HG03460 (cell line): ENCODE measurements around the gene NCKAP5.

Experiments used
- ATAC-seq: cut with Tn5 transposase; IDR thresholded peaks from one replicate; pipeline ENCODE4 v1.9.1; 2021; ENCODE audit not compliant: unreplicated experiment

The NCKAP5 gene

DNA sequence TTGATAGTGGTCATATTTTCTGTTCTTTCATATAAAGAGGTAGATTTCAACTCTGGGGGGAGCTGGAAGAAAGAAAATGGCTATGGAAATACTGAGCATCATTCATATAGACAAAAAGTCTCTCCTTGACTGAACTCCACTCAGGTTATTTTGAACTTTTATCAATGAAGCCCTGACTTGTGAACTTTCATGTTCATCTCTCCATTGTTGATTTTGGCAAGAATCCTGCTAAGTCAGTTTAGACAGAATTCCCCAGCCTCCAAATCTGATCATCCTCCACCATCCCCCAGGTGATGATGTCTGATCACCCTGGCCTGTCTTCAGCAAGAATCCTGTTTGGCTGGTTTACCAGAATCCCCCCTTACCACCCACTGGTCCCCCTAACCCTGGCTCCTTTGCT is 395.0 kb downstream of the NCKAP5 start:
- no peak for ATAC-seq

DNA sequence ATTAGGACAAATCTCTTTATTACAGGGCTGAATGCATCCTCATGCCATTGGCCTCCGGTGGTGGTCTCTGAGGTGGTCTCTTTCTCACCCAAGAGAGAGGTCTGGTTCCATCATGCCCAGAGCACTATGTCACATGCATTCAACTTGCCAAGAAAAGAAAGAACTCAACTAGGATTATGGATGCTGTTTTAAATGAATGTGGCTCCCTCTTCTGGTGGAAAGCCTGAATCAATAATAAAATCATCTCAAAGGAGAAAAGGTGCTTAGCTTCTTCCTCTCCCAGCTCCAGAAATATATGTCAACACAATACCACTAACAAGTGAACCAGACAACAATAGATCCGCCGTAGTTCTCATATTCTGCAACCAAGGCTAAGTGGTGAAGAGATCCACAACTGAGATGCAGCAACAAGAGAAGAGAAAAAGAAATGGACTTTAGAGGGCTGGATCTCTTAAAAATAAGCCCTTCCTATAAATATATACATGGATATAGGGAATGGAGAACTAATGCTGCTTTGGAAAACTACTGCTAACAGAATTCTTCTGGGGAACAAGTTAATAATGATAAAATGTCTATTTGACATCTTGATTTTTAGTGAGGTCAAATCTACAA is 396.8 kb downstream of the NCKAP5 start:
- no peak for ATAC-seq

DNA sequence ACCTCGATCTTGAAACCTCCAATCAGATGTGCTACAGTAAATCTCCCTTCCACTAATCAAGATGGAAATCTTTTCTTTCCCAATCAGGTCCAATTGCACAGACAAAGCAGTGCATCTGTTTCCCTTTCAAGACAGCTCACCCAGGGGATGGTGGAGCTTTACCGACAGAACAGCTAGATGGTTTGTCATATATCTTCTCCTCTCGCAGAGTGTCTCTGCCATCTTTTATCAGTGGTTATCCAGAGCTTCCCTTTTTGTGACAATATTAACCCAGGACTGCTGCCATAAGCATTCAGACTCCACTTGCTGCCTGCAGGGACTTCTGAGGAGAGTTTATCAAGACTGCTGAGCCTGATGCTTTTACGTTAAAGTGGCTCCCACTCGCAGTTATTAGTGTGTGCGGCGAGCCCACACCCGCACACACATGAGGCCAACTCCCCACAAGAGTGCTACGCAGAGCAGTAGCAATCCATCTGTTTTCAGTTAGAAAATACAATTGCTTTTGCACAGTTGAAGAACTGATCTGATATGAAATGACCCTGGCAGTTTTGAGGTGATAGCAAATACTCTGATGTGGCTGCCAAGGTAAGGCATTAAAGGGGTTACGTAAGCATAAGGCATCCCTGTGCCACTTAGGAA is 398.9 kb downstream of the NCKAP5 start:
- no peak for ATAC-seq

DNA sequence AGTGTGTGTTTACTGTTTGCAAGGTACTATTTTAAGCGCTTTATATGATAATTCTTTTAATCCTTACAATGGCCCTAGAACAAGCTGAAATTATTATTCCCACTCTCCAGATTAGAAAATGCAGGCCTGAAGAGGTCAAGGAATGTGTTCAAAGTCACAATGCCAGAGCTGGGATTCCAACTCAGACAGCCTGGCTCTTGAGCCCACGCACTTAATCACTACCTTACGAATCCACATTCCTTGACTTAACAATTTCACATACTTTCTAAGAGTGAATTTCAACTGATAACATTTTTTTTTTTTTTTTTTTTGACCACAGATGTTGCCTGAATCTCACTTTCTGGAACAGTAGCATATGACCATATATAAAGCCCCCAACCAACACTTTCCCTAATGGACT is 400.3 kb downstream of the NCKAP5 start:
- no peak for ATAC-seq

DNA sequence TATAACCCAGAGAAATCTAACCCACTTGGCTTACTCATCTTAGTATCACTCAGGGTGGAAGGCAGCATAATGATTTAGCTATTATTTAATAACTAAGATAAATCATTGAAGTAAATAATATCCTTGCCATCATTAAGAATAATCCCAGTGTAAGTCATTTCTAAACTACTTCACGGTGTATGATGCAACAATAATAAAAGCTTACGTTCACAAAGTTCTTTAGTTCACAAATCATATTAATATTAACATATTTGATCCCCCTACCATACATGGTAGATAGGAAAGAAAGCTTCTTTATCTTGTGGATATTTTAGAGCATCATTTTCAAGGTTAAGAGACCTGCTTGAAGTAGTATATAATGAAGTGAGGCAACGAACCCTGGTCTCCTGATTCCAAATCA is 401.0 kb downstream of the NCKAP5 start:
- no peak for ATAC-seq

DNA sequence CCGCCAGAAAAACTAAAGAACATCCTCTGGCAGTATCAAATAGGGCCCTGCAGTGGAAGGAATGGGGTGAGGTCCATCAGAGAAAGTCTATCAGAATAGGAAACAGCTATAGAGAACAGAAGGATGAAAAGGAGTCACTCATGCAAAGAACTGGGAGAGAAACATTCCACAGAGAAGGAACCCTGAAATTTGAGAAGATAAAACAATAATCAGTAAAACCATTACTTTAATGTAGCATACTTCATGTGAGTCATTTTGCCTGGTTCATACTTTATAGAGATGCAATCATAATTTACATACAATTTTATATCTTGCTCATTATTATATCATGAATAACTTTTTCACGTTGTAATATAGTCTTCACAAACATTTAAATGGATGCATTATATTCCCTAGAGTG is 402.2 kb downstream of the NCKAP5 start:
- ATAC-seq = no peak

DNA sequence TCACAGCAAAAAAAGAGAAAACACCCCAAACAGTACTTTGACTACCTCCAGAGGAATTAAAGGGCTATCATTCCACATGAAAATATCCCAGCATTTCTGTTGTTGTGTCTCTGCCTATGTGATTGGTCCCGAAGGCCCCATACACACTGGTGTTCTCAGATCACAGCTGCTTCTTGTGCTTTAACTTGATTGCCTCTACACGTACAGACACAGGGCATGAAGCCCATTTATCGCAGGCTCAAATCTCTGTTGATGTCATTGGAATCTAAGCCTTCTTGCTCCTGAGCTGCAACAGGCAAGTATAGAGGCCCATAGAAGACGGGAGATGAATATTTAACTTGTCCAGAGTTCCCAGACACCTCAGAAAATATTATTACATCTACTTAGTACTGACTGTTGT is 405.2 kb downstream of the NCKAP5 start:
- no peak for ATAC-seq

DNA sequence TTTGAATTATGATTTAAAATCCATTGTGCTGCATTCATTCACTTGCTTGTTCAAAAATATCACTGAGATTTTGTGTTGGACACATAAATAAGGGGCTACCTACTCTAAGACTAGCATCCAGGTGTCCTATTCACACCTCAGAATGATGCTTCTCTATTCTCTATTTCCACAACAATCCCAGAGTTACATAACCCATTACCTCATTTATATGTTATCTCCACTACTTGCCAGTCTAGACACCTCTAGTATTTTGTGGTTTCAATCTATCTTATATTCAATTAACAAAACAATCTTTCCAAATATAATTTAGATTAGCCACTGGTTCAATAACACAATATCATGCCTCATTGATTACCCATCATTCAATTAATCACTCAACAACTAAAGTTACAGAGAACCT is 409.8 kb downstream of the NCKAP5 start:
- ATAC-seq = no peak

DNA sequence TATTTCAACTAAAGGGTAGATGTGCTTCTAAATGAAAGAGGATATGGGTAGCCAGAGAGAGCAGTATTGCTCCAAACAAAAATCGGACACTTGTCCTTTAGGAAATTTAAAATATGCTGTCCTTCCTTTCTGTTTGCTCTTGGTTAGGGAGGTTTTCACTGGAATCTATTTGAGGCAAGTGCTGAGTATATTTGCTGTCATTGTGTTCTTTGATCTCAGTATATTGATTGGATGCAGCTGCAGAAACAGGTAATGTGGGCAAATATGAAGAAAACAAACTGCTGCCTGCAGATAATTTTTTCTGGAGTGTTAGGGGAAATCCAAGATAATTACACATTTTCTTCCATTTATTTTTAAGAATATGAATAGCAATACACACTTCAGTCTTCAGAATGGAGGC is 410.2 kb downstream of the NCKAP5 start:
- no peak for ATAC-seq

DNA sequence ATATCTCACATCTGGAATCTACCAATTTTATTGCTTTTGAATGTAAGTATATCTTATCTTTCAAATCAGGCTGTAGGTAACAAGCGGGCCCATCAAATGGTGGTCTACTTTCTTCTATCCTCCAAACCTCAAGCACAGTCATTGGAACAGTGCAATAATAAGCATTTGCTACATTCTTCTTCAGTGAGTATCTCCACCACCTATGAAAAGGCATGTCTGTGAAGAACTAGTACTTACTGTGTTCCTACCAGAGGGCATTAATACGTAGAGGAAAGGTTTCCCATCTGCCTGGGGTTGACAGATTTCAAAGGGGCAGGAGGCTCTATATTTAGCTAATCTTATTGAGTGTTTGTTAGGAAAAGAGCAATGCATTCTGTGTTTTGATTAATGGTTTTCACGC is 411.1 kb downstream of the NCKAP5 start:
- no peak for ATAC-seq

DNA sequence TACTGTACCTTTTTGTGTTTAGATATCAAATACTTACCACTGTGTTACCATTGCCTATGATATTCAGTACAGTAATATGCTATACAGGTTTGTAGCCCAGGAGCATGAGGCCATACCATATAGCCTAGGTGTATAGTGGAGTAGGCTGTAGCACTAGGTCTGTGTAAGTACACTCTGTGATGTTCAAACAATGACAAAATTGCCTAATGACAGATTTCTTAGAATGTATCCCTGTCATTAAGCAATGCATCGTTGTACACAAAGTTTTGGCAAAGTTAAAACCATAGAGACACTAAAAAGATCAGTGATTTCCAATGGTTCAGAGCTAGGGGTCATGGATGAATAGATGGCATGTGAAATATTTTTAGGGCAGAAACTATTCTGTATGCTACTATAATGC is 415.5 kb downstream of the NCKAP5 start:
- ATAC-seq = no peak

DNA sequence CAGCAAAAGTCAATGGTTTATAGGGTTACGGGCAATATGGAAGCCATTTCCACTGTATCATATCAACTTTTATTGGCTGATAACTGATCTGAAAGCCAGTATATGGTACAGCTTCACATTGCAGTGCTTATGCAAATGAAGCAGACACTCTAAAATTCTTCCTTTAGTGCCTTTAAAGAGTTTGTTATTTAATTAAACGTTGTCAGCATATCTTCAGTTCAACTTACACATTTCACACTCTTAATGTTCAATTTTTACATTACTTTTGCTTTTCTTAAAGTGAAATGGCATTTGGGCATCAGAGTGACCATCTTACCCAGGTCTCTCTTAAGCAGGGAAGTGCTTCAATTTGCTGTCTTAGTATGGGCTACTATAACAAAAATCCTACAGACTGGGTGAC is 420.1 kb downstream of the NCKAP5 start:
- no peak for ATAC-seq

DNA sequence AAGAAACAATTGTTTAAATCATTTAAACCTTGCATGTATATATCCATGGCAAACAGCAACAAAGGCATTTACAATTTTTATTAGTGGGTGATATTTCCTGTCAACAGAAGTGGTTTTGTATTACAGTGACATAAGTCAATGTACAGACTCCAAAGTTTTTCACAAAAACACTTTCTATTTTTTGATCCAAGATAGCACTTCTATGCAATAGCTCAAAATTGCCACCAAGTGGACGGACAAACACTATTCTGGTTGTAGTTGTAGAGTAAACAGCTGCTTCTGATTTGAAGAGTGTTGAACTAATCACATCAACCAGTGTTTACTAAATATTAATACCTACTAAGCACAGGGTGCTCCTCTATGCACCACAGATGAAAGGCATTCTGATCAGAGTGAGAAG is 421.4 kb downstream of the NCKAP5 start:
- no peak for ATAC-seq

DNA sequence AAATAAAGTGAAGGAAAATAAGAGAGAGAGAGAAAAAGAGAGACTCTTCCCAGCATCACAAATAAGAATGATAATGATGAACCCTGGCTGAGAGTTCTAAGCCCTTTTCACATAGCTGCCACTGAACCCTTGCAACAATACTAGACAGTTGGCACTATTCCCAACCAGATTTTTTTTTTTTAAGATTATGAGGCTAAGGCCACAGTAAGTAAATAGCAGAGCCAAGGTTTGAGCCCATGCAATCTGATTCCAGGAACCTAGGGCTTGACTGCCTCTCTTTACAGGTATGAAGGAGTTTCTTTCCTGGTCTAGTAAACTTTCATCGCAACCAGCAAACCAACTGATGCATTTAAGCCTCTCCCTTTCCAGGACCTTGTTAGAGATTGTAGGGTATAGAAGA is 424.6 kb downstream of the NCKAP5 start:
- ATAC-seq = no peak

DNA sequence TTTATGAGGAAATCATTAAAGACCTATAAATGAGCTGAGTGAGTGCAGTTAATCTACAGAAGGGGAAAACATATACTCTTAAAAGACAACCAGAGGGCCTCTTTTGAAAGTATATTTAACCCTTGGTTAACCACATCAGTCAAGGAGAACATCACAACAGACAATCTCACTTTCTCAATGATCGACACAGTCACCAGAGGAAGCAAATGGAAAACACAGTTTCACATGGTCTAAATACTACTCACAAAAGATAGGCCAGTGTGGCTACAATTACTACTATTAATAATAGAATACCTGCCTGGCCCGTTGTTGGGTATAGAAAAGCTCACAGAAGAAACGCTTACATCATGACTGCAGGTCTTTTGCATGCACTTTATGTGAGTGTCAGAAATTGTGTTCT is 426.2 kb downstream of the NCKAP5 start:
- no peak for ATAC-seq

DNA sequence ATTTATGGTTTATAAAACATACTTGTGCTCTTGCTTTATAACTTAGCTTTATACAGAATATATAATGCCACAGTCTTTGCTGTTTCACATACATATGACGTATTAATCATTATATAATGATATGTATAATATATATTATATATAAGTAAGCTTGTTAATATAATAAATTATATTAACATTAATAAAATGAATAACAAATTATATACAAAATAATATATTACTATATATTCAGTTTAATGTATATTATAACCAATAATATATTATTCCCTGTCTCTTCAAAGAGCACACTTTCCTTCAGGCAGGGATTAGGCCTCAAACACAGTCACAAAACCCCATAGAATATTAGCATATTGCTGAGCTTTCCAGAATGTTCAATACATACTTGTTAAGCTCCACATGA is 427.6 kb downstream of the NCKAP5 start:
- no peak for ATAC-seq

DNA sequence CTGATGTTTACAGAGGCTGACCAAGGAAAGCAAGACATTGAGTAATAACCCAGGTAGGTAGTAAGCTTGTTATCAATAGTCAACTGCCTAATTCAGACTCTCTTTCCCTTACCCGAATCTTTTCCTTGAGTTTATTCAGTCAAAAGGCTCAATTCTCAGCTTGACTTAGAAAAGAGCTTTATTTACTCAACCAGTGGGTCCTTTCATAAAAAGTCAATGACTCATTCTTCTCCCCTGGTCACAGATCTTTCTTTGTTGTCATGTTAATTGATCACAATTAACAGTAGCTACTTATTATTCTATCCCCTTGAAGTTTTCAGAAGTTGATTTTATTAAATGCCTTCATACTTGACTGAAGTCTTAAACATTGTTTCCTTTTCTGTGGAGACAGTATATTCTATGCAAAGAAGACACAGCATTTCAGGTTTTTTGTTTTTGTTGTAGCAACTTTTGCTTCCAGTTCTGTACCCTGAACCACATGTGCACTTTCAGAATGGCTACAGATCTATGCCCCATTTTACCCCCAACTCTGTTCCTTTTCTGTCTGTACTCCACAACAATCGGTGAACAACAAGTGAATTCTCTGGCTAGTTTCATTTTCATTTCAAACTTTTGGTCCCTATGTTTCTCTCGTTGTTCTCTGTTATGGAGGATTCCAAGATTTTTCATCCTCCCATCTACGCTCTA is 428.3 kb downstream of the NCKAP5 start:
- ATAC-seq = no peak

DNA sequence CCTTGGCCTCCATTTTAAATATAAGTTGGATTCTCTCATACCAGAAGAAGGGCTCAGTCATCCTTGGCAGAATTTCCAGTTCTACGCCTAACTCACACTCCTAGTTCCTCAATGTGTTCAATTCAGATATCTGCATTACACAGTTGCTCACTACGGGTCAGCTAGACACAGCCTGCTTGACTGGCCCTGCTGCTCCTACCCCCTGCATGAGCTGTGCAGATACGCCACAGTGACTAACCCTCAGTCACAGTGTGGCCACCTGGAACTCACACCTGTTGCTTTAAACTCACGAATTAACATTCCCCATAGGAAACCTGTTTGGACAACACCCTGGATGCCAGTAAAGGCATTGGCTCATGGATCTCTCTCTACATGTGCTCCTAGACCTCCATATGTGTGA is 429.6 kb downstream of the NCKAP5 start:
- no peak for ATAC-seq

DNA sequence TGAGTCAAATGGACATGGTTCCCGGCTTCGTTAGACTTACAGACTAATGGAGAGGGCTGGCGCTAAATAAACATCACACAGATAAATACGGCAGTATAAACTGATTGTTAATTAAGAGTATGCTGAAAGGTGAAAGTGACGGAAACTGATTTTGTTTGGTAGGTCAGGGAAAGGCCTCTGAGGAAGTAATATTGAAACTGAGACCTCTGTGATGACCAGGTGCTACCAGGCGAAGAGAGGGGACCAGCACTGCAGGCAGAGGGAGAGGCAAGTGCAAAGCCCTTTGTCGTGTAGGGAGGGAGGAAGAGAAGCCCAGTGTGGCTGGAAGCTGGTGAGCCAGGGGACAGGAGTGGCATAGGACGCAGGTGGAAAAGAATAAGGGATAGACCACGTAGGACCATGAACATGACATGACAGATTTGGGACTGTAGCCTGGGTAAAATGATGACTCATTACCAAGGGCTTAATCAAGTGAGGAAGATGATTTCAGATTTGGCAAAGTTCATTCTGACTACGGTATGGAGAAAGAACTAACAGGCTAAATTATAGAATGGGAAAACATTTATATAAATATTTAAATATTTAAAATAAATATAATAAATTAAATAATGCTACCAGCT is 433.1 kb downstream of the NCKAP5 start:
- no peak for ATAC-seq

DNA sequence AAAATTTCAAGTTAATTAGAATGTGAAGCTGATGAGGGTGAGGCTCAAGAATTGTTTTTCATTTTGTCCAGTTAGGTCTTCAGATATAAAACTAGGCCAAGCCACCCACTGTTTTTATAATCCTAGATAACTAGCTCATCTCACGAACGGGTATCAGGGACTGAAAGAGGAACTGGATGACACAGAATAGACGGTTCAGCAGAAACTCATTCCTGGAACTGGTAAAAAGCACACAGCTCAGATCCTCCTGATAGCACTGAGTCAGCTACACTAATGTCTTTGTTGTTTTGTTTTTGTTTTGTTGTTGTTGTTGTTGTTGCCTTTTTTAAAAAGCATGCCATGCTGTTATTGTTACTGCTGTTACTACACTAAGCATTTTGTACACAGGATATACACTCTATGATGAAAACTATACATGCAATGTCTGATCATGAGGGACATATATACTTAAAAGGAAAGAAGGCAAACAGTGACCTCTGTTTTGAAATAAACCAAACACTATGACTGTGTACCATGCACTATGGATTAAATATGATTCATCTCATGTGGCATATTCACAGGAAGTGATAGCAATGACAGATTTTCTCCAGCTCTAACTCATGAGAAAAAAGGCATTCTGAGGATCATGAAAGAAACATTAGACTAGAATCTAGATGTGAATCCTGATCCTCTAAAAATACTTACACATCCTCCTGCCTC is 437.6 kb downstream of the NCKAP5 start:
- ATAC-seq = no peak

DNA sequence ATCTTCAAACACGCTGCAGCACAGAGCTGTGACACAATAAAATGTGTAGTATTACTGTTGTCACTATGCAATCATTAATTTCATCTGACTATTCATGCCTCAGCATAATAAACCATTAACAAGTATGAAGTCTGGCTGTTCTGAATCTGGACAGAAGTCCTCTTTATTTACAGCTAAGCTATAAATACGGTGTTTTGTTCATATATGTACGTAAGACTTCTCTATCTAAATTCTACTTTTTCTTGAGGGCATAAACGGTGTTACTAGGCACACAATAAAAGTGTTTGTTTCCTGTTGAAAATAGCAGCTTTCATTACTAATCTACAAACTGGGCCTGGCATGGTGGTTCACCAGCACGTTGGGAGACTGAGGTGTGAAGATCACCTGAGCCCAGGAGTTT is 443.8 kb downstream of the NCKAP5 start:
- ATAC-seq = no peak

DNA sequence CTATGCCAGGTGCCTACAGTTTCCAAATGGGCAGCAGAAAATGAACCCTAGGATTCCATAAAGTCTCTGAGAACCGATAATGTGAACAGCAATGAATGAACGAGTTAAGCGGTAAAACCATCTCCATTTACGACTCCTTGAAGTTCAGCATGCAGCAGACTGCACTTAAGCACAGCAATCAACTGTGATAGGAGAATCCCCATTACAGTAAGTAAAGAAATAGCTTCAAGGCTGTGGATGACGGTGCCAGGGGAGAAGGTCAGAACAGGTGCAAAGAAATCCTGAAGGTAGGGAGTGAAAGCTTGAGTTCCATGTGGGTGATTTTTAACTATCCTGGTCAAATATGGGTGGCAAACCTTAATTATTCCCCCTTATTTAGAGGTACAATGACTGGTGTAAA is 444.4 kb downstream of the NCKAP5 start:
- no peak for ATAC-seq
